GM23338 (cell line): ENCODE data around the gene CORO7. TPM values are rescaled to one million over a fixed set of nuclear protein-coding genes. Genes with fewer than 3 reads are reported as not detected.

ENCODE experiments used
- ATAC-seq: fragments of 200-7000 bp; cut with Tn5 transposase; 3 replicates; pipeline ENCODE4 v1.9.1; 2020
- DNase-seq: peaks from one replicate; pipeline ENCODE4 v3.0.0-alpha.2; 2015; ENCODE audit warnings: low spot score
- H2AFZ ChIP-seq: fragments of 200-600 bp; sonication (generic); 2 replicates; pipeline ENCODE4 v1.8.0; 2016; ENCODE audit warnings: antibody characterized with exemption, mild to moderate bottlenecking, moderate library complexity
- H3F3A ChIP-seq: fragments of 200-600 bp; sonication (generic); replicated peaks from 2 replicates; pipeline ENCODE4 v1.8.0; 2017; ENCODE audit warnings: antibody characterized with exemption, mixed run types, low read depth
- H3K27ac ChIP-seq: fragments of 200-600 bp; sonication (generic); 2 replicates; pipeline ENCODE4 v1.6.1; 2016; ENCODE audit warnings: low read depth
- H3K27me3 ChIP-seq: fragments of 200-600 bp; sonication (generic); 2 replicates; pipeline ENCODE4 v1.8.0; 2016; ENCODE audit warnings: mild to moderate bottlenecking, mixed run types, moderate library complexity; ENCODE audit not compliant: insufficient read depth
- H3K36me3 ChIP-seq: fragments of 200-600 bp; sonication (generic); 2 replicates; pipeline ENCODE4 v1.8.0; 2016; ENCODE audit warnings: mild to moderate bottlenecking; ENCODE audit not compliant: insufficient read depth
- H3K4me1 ChIP-seq: fragments of 200-600 bp; sonication (generic); 2 replicates; pipeline ENCODE4 v1.8.0; 2016; ENCODE audit warnings: mild to moderate bottlenecking, moderate library complexity; ENCODE audit not compliant: insufficient read depth
- H3K4me2 ChIP-seq: fragments of 200-600 bp; sonication (generic); 2 replicates; pipeline ENCODE4 v1.7.1; 2017; ENCODE audit warnings: mixed run types
- H3K4me3 ChIP-seq: fragments of 200-600 bp; sonication (generic); 2 replicates; pipeline ENCODE4 v1.6.1; 2016; ENCODE audit warnings: mixed run types
- H3K79me2 ChIP-seq: fragments of 200-600 bp; sonication (generic); replicated peaks from 2 replicates; pipeline ENCODE4 v1.8.0; 2017; ENCODE audit warnings: mild to moderate bottlenecking; ENCODE audit not compliant: insufficient read depth
- H3K9me2 ChIP-seq: fragments of 200-600 bp; sonication (generic); 2 replicates; pipeline ENCODE4 v1.8.0; 2017; ENCODE audit not compliant: insufficient read depth
- H4K20me1 ChIP-seq: fragments of 200-600 bp; sonication (generic); replicated peaks from 2 replicates; pipeline ENCODE4 v1.8.0; 2017; ENCODE audit warnings: mild to moderate bottlenecking; ENCODE audit not compliant: insufficient read depth
- H3K27ac Mint-ChIP-seq: 2 replicates; pipeline ENCODE4 v1.8.0; 2020; ENCODE audit warnings: inconsistent platforms, mild to moderate bottlenecking, moderate library complexity, mixed read lengths
- H3K27me3 Mint-ChIP-seq: 3 replicates; pipeline ENCODE4 v1.8.0; 2022; ENCODE audit warnings: low read depth, mild to moderate bottlenecking, moderate library complexity, mixed read lengths, inconsistent platforms; ENCODE audit not compliant: insufficient read depth, poor library complexity
- H3K36me3 Mint-ChIP-seq: 3 replicates; pipeline ENCODE4 v1.8.0; 2021; ENCODE audit warnings: low read depth, mild to moderate bottlenecking, inconsistent platforms, moderate library complexity, mixed read lengths
- H3K4me1 Mint-ChIP-seq: 3 replicates; pipeline ENCODE4 v1.8.0; 2020; ENCODE audit warnings: mild to moderate bottlenecking, inconsistent platforms, mixed read lengths
- H3K4me3 Mint-ChIP-seq: 3 replicates; pipeline ENCODE4 v1.8.0; 2021; ENCODE audit warnings: moderate library complexity, mild to moderate bottlenecking, inconsistent platforms, mixed read lengths
- H3K9me3 Mint-ChIP-seq: 3 replicates; pipeline ENCODE4 v1.8.0; 2020; ENCODE audit warnings: moderate library complexity, mild to moderate bottlenecking, inconsistent platforms, mixed read lengths
- CREB1 ChIP-seq: fragments of 250-450 bp; sonication (Bioruptor Pico); IDR thresholded peaks from 2 replicates; pipeline ENCODE4 v1.5.0; 2020; ENCODE audit warnings: low read depth, mild to moderate bottlenecking, moderate library complexity
- ETS1 ChIP-seq: IDR thresholded peaks from 2 replicates; pipeline ENCODE4 v1.6.1; 2016; ENCODE audit warnings: antibody characterized with exemption
- EZH2 ChIP-seq: fragments of 200-600 bp; sonication (generic); IDR thresholded peaks from one replicate; pipeline ENCODE4 v1.8.0; 2017; ENCODE audit warnings: antibody characterized with exemption, mild to moderate bottlenecking, low read depth; ENCODE audit not compliant: unreplicated experiment
- EZH2phosphoT487 ChIP-seq: fragments of 200-600 bp; sonication (generic); IDR thresholded peaks from one replicate; pipeline ENCODE4 v1.8.1; 2018; ENCODE audit warnings: antibody characterized with exemption; ENCODE audit not compliant: unreplicated experiment
- POLR2AphosphoS5 ChIP-seq: IDR thresholded peaks from 2 replicates; pipeline ENCODE4 v1.6.1; 2016; ENCODE audit warnings: antibody characterized with exemption, low read depth
- REST ChIP-seq: IDR thresholded peaks from one replicate; pipeline ENCODE4 v1.6.1; 2018; ENCODE audit warnings: antibody characterized with exemption; ENCODE audit not compliant: unreplicated experiment
- ZNF462 ChIP-seq: fragments of 250-450 bp; sonication (Bioruptor Pico); IDR thresholded peaks from 2 replicates; pipeline ENCODE4 v1.5.0; 2020; ENCODE audit warnings: mild to moderate bottlenecking, moderate library complexity
- polyA plus RNA-seq: library from polyadenylated mRNA; unstranded; fragments of >200 nt; fragmentation: Nextera tagmentation; extraction: Ambion mirVana; gene quantifications from 2 replicates; pipeline ENCODE4 v1.2.1, GENCODE V29; 2016
- total RNA-seq: library from RNA; depleted of rRNA; stranded (reverse); fragments of >200 nt; shearing (Covaris generic); gene quantifications from 2 replicates; pipeline ENCODE4 v1.2.3, GENCODE V29; 2014

Gene CORO7
- total and polyA plus RNA-seq, 2 experiments from 2014 or later, result 14.2 to 46.4 TPM

GRCh38 chr16:4307215-4308037, 109.0 kb downstream of the CORO7 start:
- H3K4me3 ChIP-seq, result peak overlapping the region; percentile 97
- H3K27me3 ChIP-seq, result no peaks in the 10 kb centered on the region
- H3K4me1 Mint-ChIP-seq, result peaks cover 42% of the 10 kb centered on the region
- H2AFZ ChIP-seq, result peak overlapping the region; percentile 34; the same call in 1 of the 2 replicates
- peak overlapping the region; percentile 97 for H3K27ac Mint-ChIP-seq
- TF ChIP-seq ZNF462 (CRISPR knock-in tag) (no peak), REST (no peak), POLR2AphosphoS5 (peak; percentile 45), EZH2phosphoT487 (no peak), CREB1 (CRISPR knock-in tag) (0 out of 2 replicates have a peak, but pooled peaks have one; percentile 32), ETS1 (0 out of 2 replicates have a peak, but pooled peaks have one; percentile 6), EZH2 (no peak)
- peak overlapping the region; percentile 100 for H3K4me2 ChIP-seq
- peaks cover 23% of the 10 kb centered on the region; the same call in 1 of the 2 replicates for H3K4me1 ChIP-seq
- H3K36me3 Mint-ChIP-seq, result peaks cover 7% of the 10 kb centered on the region; the same call in 1 of the 3 replicates
- no peaks in the 10 kb centered on the region; the same call in 2 of the 3 replicates for H3K9me3 Mint-ChIP-seq
- H3K36me3 ChIP-seq, result 0 out of 2 replicates have a peak, but pooled peaks cover 8% of the 10 kb centered on the region
- no peaks in the 10 kb centered on the region for H3K9me2 ChIP-seq
- no peaks in the 10 kb centered on the region; the same call in 1 of the 2 replicates for H4K20me1 ChIP-seq
- H3F3A ChIP-seq, result peaks cover 37% of the 10 kb centered on the region
- H3K4me3 Mint-ChIP-seq, result peak overlapping the region; percentile 93
- peak; percentile 74 for ATAC-seq
- peaks cover 35% of the 10 kb centered on the region for H3K27me3 Mint-ChIP-seq
- peak overlapping the region; percentile 90 for H3K27ac ChIP-seq
- H3K79me2 ChIP-seq, result peaks cover 23% of the 10 kb centered on the region
- peak; percentile 98 for DNase-seq
